Posterior cingulate gyrus (tissue), 11 donors: ENCODE measurements around the gene ZBTB22.
"Not testable (repeated sequence)": the region's sequence is repeated elsewhere in the genome, so short reads cannot be mapped to it uniquely, and the experiment has no call there.

ENCODE experiments used
- DNase-seq, 10 donors: peaks; one replicate each; pipeline versions ENCODE4 v3.0.0 to v3.0.0-alpha.2; 2020 to 2021; ENCODE audit warnings: mixed read lengths in 3 of 10
- intact Hi-C: fragments of 100-400 bp; cut with DNase I; formaldehyde crosslinking; loops from one replicate; pipeline ENCODE4 v1.15.1; 2023

ZBTB22 gene

GRCh38 chr6:33317669-33318425 is at the start of gene ZBTB22:
Gene ZBTB22, minus strand, starts transcription at chr6:33317744. Its CDS starts 828 bp downstream, at chr6:33316916.
- DNase-seq = peak; percentile 93 to 99 (median 97)
- intact Hi-C loops = loop anchor here (10.0 kb wide), 1 partner anchor 97 kb away; the partner anchor contains the start of genes CUTA and PHF1

GRCh38 chr6:33367009-33367714 is 49.6 kb upstream of the ZBTB22 start:
- no peak for DNase-seq
- intact Hi-C loops = no loop called here

GRCh38 chr6:33365206-33365971 is 47.8 kb upstream of the ZBTB22 start:
- intact Hi-C loops = not testable (repeated sequence)
- DNase-seq = peak in 1 of 10 donors; percentile 72

GRCh38 chr6:33364475-33365205 is 47.1 kb upstream of the ZBTB22 start:
- intact Hi-C loops, DNase-seq: not testable (repeated sequence)

- intact Hi-C loops = not testable (repeated sequence)
Observed at GRCh38 chr6:33363486-33363885, 45.9 kb upstream of the ZBTB22 start.

GRCh38 chr6:33359331-33359730 is 41.8 kb upstream of the ZBTB22 start:
- intact Hi-C loops = no loop called here
- DNase-seq = no peak

More at GRCh38 chr6:33363486-33363885, 45.9 kb upstream of the ZBTB22 start:
- DNase-seq = not testable (repeated sequence)

GRCh38 chr6:33357160-33357871 is 39.8 kb upstream of the ZBTB22 start:
- DNase-seq, intact Hi-C loops: not testable (repeated sequence)

GRCh38 chr6:33356295-33356694 is 38.8 kb upstream of the ZBTB22 start:
- DNase-seq = no peak
- intact Hi-C loops = no loop called here

GRCh38 chr6:33355860-33356259 is 38.3 kb upstream of the ZBTB22 start:
- intact Hi-C loops, DNase-seq: not testable (repeated sequence)

- intact Hi-C loops = no loop called here
- DNase-seq = no peak
Observed at GRCh38 chr6:33347816-33348215, 30.3 kb upstream of the ZBTB22 start.

- DNase-seq, intact Hi-C loops: not testable (repeated sequence)
Observed at GRCh38 chr6:33346972-33347371, 29.4 kb upstream of the ZBTB22 start.

GRCh38 chr6:33344701-33345697 is 27.5 kb upstream of the ZBTB22 start:
- intact Hi-C loops = no loop called here
- DNase-seq = peak in 3 of 10 donors; percentile 11 to 84 (median 21)

GRCh38 chr6:33343953-33344611 is 26.5 kb upstream of the ZBTB22 start:
- DNase-seq = no peak
- intact Hi-C loops = no loop called here

- DNase-seq, intact Hi-C loops: not testable (repeated sequence)
Observed at GRCh38 chr6:33343606-33343952, 26.0 kb upstream of the ZBTB22 start.

- intact Hi-C loops = no loop called here
- DNase-seq = no peak
Observed at GRCh38 chr6:33339193-33339592, 21.6 kb upstream of the ZBTB22 start.

- no peak for DNase-seq
- intact Hi-C loops = no loop called here
Observed at GRCh38 chr6:33336495-33336894, 19.0 kb upstream of the ZBTB22 start.

GRCh38 chr6:33335916-33336315 is 18.4 kb upstream of the ZBTB22 start:
- intact Hi-C loops = no loop called here
- no peak for DNase-seq

GRCh38 chr6:33333666-33334065 is 16.1 kb upstream of the ZBTB22 start:
- no peak for DNase-seq
- intact Hi-C loops = no loop called here
